Mucosa of stomach (tissue), 1 donor: ENCODE measurements around the gene ETV3L.
"Not testable (repeated sequence)": the region's sequence is repeated elsewhere in the genome, so short reads cannot be mapped to it uniquely, and the experiment has no call there.

Source experiments
- H3K27me3 ChIP-seq: one replicate; pipeline ENCODE4 v1.7.0; 2013; ENCODE audit warnings: mild to moderate bottlenecking, low read length; ENCODE audit not compliant: control insufficient read depth, insufficient read depth
- H3K36me3 ChIP-seq: one replicate; pipeline ENCODE4 v1.7.0; 2013; ENCODE audit warnings: low read length; ENCODE audit not compliant: control insufficient read depth, insufficient read depth
- H3K4me1 ChIP-seq: one replicate; pipeline ENCODE4 v1.7.0; 2013; ENCODE audit warnings: mild to moderate bottlenecking, low read length; ENCODE audit not compliant: control insufficient read depth, insufficient read depth
- H3K4me3 ChIP-seq: one replicate; pipeline ENCODE4 v1.7.0; 2013; ENCODE audit warnings: low read length
- H3K9ac ChIP-seq: one replicate; pipeline ENCODE4 v1.7.0; 2013; ENCODE audit warnings: mild to moderate bottlenecking, low read length, moderate library complexity
- H3K9me3 ChIP-seq: one replicate; pipeline ENCODE4 v1.7.0; 2013; ENCODE audit warnings: mild to moderate bottlenecking, low read length, moderate library complexity; ENCODE audit not compliant: control insufficient read depth
- donor health status: Pancreatic carcinoma.

The ETV3L gene

DNA sequence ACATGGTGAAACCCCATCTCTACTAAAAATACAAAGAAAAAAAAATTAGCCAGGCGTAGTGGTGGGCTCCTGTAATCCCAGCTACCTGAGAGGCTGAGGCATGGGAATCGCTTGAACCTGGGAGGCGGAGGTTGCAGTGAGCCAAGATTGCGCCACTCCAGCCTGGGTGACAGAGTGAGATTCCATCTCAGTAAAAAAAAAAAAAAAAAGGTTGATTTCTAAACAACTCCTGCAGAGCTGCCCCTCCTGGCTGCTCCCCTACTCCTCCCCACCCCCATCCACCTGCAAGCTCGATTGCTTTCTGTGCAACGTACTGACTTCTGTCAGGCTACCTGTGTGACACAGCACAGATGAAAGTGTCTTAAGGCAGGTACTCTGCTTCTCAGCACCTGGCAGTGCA is 13.3 kb downstream of the ETV3L start:
- peaks cover 5% of the 10 kb centered on the region for H3K27me3 ChIP-seq
- H3K4me1 ChIP-seq: no peaks in the 10 kb centered on the region
- no peaks in the 10 kb centered on the region for H3K9me3 ChIP-seq
- no peak overlapping the region for H3K9ac ChIP-seq
- H3K4me3 ChIP-seq: no peak overlapping the region
- H3K36me3 ChIP-seq: no peaks in the 10 kb centered on the region

GRCh38 chr1:157085421-157085820 is 14.2 kb downstream of the ETV3L start:
- H3K9me3 ChIP-seq: no peaks in the 10 kb centered on the region
- H3K36me3 ChIP-seq: no peaks in the 10 kb centered on the region
- H3K27me3 ChIP-seq: peaks cover 5% of the 10 kb centered on the region
- H3K9ac ChIP-seq: no peak overlapping the region
- H3K4me1 ChIP-seq: no peaks in the 10 kb centered on the region
- H3K4me3 ChIP-seq: no peak overlapping the region

- Histone ChIP-seq H3K27me3 (peaks cover 5% of the 10 kb centered on the region), H3K4me3 (no peak overlapping the region), H3K9me3 (no peaks in the 10 kb centered on the region), H3K4me1 (no peaks in the 10 kb centered on the region), H3K9ac (no peak overlapping the region), H3K36me3 (no peaks in the 10 kb centered on the region)
Measured at GRCh38 chr1:157084720-157085119, 14.9 kb downstream of the ETV3L start.

DNA sequence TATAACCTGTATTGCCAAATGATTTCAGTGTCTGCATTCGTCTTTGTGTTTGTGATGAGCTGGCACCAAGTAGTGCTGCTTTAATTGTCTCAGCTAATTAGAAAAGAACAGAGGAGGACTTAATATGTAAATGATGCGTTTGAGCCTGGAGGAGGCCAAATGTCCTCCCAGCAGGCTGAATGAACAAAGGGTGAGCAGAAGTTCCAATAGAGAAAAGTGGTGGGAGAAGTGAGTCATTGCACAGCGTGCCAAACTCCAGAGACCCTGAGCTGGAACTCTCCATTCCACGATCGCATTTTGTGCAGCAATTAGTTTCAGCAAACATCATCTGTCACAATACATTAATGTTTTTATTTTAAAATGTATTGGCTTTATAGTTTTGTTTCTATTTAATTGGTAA is 17.9 kb downstream of the ETV3L start:
- Histone ChIP-seq H3K9ac (no peak overlapping the region), H3K9me3 (no peaks in the 10 kb centered on the region), H3K4me3 (no peak overlapping the region), H3K4me1 (no peaks in the 10 kb centered on the region), H3K36me3 (no peaks in the 10 kb centered on the region), H3K27me3 (peaks cover 8% of the 10 kb centered on the region)

DNA sequence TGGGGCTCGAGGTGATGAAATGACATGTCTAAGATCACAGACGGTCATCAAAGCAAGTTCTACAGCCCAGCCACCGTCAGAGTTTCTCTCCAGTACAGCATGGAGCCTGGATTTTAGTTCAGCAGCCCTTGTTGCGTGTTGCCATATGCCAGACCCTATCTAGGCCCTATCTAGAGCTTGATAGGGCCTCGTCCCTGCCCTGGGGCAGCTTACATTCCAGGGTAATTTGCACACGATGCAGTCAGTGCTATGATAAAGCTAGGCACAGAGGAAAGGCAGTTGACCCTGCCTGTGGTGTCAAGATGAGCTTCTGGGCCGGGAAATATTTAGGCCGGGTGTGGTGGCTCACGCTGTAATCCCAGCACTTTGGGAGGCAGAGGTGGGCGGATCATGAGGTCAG is 18.9 kb downstream of the ETV3L start:
- Histone ChIP-seq H3K9ac (no peak overlapping the region), H3K4me3 (no peak overlapping the region), H3K9me3 (no peaks in the 10 kb centered on the region), H3K27me3 (peaks cover 10% of the 10 kb centered on the region), H3K4me1 (no peaks in the 10 kb centered on the region), H3K36me3 (no peaks in the 10 kb centered on the region)

DNA sequence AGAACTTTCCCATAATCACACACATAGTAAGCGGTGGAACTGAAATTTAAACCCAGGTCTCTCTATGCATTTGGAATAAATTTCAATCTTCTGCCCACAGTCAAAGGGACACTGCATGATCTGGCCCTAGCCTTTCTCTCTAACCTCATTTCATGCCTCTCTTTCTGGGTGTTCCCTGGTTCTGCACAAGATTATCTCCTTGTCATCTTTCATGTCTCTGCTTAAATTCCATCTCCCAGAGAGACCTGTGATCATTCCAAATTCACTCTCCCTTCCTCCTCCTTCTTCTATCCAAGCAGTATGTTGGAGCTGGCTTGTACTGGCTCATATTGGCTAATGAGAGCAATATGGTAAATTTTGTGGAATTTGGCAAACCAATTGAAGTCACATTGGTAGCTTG is 22.2 kb downstream of the ETV3L start:
- no peak overlapping the region for H3K4me3 ChIP-seq
- H3K9me3 ChIP-seq: no peaks in the 10 kb centered on the region
- H3K4me1 ChIP-seq: peaks cover 6% of the 10 kb centered on the region
- no peaks in the 10 kb centered on the region for H3K36me3 ChIP-seq
- H3K9ac ChIP-seq: no peak overlapping the region
- H3K27me3 ChIP-seq: peaks cover 8% of the 10 kb centered on the region

DNA sequence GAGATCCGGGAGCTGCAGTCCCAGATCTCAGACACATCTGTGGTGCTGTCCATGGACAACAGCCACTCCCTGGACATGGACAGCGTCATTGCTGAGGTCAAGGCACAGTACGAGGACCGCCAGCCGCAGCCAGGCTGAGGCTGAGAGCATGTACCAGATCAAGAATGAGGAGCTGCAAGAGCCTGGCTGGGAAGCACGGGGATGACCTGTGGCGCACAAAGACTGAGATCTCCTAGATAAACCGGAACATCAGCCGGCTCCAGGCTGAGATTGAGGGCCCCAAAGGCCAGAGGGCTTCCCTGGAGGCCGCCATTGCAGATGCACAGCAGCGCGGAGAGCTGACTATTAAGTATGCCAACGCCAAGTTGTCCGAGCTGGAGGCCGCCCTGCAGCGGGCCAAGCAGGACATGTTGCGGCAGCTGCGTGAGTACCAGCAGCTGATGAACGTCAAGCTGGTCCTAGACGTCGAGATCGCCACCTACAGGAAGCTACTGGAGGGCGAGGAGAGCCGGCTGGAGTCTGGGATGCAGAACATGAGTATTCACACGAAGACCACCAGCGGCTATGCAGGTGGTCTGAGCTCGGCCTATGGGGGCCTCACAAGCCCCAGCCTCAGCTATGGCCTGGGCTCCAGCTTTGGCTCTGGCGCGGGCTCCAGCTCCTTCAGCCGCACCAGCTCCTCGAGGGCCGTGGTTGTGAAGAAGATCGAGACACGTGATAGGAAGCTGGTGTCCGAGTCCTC is 25.5 kb downstream of the ETV3L start:
- Histone ChIP-seq H3K9me3 (no peaks in the 10 kb centered on the region), H3K36me3 (no peaks in the 10 kb centered on the region), H3K4me1 (peaks cover 6% of the 10 kb centered on the region), H3K27me3 (peaks cover 5% of the 10 kb centered on the region), H3K4me3 (no peak overlapping the region), H3K9ac (no peak overlapping the region)

DNA sequence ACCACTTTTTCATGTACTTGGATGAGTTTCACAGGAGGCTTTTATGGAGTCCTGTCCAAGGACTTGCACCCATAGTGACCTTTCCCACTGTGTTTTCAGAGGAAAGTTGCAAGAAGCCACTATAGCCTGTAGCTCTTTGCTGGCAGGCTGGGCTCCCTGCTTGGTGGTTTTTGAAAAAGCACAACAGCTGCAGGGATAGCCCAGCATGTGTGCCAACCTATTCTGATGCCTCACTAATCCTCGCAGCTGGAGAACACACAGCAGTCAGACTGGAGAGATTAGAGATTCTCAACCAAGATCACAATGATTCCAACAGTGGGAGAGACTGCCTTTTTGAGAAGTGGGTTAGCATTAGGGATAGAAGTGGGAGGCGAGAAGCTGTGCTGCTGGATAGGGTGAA is 30.0 kb downstream of the ETV3L start:
- peaks cover 6% of the 10 kb centered on the region for H3K4me1 ChIP-seq
- no peak overlapping the region for H3K4me3 ChIP-seq
- no peaks in the 10 kb centered on the region for H3K9me3 ChIP-seq
- H3K27me3 ChIP-seq: no peaks in the 10 kb centered on the region
- H3K36me3 ChIP-seq: no peaks in the 10 kb centered on the region
- no peak overlapping the region for H3K9ac ChIP-seq

DNA sequence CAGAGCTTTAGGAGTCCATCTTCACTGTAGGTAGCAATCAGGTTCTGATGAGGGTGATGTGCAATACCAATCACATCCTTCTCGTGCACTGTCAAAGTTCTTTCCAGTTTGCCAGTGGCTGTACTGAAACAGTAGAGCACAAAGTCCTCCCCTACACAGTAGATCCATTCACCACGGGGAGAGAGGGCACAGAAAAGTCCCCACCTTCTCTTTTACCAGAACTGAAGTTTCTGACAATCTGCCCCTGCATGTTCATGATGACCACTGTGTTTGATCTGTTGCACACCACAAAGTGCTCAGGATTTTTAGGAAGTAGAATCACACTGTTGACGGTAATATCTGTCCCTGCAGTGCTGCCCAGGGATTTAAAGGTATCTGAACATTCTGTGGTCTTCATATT is 40.4 kb downstream of the ETV3L start:
- H3K36me3 ChIP-seq, H3K9ac ChIP-seq, H3K9me3 ChIP-seq, H3K27me3 ChIP-seq, H3K4me3 ChIP-seq, H3K4me1 ChIP-seq: not testable (repeated sequence)

- H3K27me3 ChIP-seq: no peaks in the 10 kb centered on the region
- H3K9ac ChIP-seq: no peak overlapping the region
- H3K4me1 ChIP-seq: no peaks in the 10 kb centered on the region
Measured at GRCh38 chr1:157056269-157056668, 43.3 kb downstream of the ETV3L start.

DNA sequence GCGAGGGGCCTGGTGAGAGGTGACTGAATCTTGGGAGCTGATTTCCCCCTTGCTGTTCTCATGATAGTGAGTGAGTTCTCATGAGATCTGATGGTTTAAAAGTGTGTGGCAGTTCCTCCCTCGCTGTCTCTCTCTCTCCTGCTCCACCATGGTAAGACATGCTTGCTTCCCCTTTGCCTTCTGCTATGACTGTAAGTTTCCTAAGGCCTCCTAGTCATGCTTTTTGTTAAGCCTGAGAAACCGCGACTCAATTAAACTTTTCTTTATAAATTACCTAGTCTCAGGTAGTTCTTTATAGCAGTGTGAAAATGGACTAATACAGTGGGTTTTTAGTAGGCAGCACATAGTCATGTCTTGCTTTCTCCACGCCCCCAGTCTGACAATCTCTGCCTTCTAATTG is 43.9 kb downstream of the ETV3L start:
- not testable (repeated sequence) for H3K9ac ChIP-seq, H3K4me3 ChIP-seq, H3K36me3 ChIP-seq, H3K4me1 ChIP-seq, H3K27me3 ChIP-seq, H3K9me3 ChIP-seq

More at GRCh38 chr1:157056269-157056668, 43.3 kb downstream of the ETV3L start:
- no peak overlapping the region for H3K4me3 ChIP-seq
- no peaks in the 10 kb centered on the region for H3K9me3 ChIP-seq
- H3K36me3 ChIP-seq: no peaks in the 10 kb centered on the region

DNA sequence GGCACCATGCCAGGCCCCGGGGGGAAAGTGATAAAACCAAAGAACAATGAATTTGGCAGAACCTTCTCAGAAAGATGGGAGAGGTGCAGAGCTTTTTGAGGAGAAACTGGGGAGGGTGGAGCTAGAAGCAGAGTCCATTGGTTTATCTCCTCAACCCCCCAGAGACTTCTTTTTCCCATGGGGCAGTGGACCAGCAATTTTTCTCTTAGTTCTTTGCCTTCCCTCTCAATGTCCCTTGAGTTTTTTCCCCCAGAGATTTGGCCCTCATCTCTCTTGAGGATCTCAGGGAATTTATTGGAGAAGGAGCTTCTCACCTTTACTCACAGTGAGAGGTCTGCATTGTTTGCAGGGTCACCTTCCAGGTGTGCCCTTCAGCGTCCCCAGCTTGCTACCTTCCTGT is 48.8 kb downstream of the ETV3L start:
- no peaks in the 10 kb centered on the region for H3K36me3 ChIP-seq
- no peaks in the 10 kb centered on the region for H3K9me3 ChIP-seq
- H3K4me3 ChIP-seq: no peak overlapping the region

DNA sequence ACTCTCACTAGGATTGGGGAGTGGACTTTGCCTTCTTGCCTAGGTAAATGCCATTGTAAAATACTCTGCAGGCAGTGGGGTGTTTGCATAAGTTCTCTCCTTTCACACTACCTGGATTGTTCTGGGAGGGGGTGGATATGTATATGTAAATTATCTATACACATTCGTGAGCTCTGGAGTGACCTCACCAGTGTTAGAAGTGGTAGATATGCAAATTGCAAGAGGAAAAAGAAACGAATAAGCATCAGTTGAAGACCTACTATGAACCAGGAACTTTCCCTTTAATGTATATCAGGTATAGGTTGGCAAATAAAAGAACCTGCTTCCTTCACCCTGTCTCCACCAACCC is 52.6 kb downstream of the ETV3L start:
- peaks cover 21% of the 10 kb centered on the region for H3K4me1 ChIP-seq
- no peak overlapping the region for H3K4me3 ChIP-seq
- H3K27me3 ChIP-seq: no peaks in the 10 kb centered on the region
- H3K9me3 ChIP-seq: no peaks in the 10 kb centered on the region
- no peaks in the 10 kb centered on the region for H3K36me3 ChIP-seq
- H3K9ac ChIP-seq: no peak overlapping the region

More for the DNA sequence above, 48.8 kb downstream of the ETV3L start:
- no peaks in the 10 kb centered on the region for H3K27me3 ChIP-seq
- no peaks in the 10 kb centered on the region for H3K4me1 ChIP-seq
- H3K9ac ChIP-seq: no peak overlapping the region
